SK-N-MC (cell line): ENCODE data around the gene CSNK1G1.

ENCODE experiments used
- EZH2 ChIP-seq: fragments of 200-600 bp; sonication (generic); IDR thresholded peaks from one replicate; pipeline ENCODE4 v1.6.1; 2017; ENCODE audit warnings: antibody characterized with exemption
- POLR2AphosphoS5 ChIP-seq: IDR thresholded peaks from 2 replicates; pipeline ENCODE4 v1.6.1; 2012; ENCODE audit warnings: mild to moderate bottlenecking, low read depth, low read length, borderline replicate concordance

GRCh38 chr15:64337761-64338160, 18.2 kb downstream of the CSNK1G1 start:
- no peak for TF ChIP-seq POLR2AphosphoS5
- no peak for TF ChIP-seq EZH2
